Pulmonary artery endothelial cell (primary cell): Measurements from ENCODE around the gene MANF. TPM values are rescaled to one million over a fixed set of nuclear protein-coding genes. Genes with fewer than 3 reads are reported as not detected.
A peak's percentile ranks its signal among the peaks of the same experiment; 100 is the strongest.

Source experiments
- DNase-seq: peaks from one replicate; pipeline ENCODE4 v3.0.0-alpha.2; 2011; ENCODE audit warnings: low read depth, low spot score
- total RNA-seq: library from RNA; depleted of rRNA; stranded (reverse); fragments of >200 nt; gene quantifications from 2 replicates; pipeline ENCODE4 v1.2.3, GENCODE V29; 2014

The MANF gene
- total RNA-seq, 1 donor from 2014 or later: 107 TPM

DNA sequence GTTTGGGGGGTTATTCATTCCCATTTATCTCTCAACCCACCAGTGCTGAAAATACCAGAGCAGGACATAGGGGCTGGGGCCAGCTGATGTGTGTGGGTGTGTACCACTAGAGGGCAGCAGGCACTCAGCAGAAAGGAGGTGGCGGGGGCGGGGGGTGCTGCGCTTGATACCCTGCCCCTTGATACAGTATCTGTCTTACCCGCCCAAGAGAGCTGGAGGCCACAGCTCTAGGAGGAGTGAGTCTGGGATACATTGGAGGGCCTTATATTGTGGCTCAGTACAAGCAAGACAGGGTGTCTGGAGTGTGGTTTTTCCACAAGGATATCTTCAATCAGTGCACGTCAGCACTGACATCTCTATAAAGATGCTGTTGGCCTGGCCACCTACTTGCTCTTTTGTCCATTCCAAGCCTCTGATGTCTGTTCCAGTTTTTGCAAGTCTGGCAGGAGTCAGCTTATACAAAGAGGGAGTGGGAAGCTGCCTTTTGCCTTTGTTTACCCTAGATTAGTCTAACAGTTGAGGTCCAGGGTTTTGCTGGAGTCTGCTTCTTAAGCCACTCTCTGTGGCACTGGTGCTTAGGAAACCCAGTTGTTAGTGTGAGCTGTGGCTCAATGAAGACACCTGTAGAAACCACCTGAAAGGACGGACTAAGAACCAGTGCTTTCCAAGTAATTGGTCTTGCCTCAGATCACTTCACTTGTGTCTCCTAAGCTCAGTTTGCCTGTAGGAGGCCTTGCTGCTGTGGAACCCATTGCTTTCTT lies 4.5 kb downstream of the MANF start:
- DNase-seq: no peak

DNA sequence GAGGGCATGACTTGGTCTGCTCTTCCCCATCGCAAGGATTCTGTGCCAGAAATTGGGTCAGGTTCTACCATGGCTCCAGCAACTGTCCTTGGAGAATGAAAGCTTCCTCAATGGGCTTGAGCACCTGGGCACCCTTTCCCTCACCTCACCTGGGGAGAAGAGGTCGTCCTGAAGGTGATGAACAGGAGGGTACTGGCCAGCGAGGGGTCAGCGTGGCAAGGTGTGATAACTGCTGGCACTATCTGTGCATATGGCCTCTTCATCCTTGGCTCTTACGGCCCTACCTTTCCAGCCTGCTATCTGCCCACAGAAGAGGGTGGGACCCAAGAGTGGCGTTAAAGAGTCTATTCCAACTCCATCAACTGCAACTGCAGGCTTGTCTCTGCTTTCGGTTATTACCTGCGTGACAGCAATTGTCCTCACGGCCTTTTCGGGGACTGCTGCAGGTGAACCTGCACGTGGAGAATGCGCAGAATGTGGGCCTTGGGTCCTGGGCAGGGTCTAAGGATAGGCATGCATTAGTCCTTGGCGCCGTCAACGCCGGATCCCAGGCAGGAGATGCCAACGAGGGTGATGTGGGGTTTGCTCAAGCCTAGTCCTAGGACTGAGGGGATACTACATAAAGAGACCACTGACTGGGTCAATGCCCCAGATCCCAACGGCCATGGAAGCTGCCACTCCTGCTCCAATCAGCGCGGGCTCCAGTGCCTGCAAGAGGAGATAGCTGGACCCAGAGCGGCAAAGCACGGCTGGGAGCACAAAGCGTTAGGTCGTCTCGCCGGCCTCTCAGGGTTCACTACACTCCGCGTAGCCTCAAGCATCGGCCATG lies 5.4 kb downstream of the MANF start:
- DNase-seq: no peak

DNA sequence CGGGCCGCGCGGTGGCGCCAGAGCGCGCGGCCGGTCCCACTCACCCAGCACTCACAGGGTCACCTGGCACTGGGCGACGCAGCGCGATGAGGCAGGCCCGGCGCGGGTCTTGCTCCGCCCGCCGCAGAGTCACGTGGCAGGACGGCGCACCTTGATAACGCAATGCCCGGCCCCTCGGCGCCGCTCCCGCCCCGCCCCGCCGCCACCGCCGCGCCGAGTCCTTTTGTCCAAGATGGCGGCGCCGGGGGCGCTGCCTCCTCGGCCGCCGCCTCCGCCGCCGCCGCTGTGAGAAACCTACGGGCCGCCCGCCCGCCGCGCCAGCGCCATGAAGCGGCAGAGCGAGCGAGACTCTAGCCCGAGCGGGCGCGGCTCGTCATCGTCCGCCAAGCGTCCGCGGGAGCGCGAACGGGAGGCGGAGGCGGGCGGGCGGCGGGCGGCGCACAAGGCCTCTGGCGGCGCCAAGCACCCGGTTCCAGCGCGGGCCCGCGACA lies 6.0 kb downstream of the MANF start, which contains the start of gene RBM15B:
Gene RBM15B, plus strand, starts transcription at position 211 of the 491 bp plus-strand sequence. Its CDS starts 115 bp downstream, at position 326.
- DNase-seq: peak; percentile 88

DNA sequence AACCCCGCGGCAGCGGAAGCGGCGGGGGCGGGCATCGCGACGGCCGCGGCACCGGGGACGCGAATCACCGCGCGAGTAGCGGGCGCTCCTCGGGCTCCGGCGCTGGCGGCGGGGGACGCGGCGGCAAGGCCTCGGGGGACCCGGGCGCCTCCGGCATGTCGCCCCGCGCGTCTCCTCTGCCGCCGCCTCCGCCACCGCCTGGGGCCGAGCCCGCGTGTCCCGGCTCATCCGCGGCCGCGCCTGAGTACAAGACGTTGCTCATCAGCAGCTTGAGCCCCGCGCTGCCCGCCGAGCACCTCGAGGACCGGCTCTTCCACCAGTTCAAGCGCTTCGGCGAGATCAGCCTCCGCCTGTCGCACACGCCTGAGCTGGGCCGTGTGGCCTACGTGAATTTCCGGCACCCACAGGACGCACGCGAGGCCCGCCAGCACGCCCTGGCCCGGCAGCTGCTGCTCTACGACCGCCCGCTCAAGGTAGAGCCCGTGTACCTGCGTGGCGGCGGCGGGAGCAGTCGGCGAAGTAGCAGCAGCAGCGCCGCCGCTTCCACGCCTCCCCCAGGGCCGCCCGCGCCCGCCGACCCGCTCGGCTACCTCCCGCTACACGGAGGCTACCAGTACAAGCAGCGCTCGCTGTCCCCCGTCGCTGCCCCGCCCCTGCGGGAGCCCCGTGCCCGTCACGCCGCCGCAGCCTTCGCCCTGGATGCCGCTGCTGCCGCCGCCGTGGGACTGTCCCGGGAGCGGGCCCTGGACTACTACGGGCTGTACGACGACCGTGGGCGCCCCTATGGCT lies 6.7 kb downstream of the MANF start:
- DNase-seq: no peak

DNA sequence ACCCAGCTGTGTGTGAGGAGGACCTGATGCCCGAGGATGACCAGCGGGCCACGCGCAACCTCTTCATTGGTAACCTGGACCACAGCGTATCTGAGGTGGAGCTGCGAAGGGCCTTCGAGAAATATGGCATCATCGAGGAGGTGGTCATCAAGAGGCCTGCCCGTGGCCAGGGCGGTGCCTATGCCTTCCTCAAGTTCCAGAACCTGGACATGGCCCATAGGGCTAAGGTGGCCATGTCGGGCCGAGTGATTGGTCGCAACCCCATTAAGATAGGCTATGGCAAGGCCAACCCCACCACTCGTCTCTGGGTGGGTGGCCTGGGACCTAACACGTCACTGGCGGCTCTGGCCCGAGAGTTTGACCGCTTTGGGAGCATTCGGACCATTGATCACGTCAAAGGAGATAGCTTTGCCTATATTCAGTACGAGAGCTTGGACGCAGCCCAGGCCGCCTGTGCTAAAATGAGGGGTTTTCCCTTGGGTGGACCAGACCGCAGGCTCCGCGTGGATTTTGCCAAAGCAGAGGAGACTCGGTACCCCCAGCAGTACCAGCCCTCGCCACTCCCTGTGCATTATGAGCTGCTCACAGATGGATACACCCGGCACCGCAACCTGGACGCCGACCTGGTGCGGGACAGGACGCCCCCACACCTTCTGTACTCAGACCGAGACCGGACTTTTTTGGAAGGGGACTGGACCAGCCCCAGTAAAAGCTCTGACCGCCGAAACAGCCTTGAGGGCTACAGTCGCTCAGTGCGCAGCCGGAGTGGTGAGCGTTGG lies 7.5 kb downstream of the MANF start:
- DNase-seq: no peak

DNA sequence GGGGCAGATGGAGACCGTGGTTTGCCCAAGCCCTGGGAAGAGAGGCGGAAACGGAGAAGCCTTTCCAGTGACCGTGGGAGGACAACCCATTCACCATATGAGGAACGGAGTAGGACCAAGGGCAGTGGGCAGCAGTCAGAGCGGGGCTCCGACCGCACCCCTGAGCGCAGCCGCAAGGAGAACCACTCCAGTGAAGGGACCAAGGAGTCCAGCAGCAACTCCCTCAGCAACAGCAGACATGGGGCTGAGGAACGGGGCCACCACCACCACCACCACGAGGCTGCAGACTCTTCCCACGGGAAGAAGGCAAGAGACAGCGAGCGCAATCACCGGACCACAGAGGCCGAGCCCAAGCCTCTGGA lies 8.0 kb downstream of the MANF start:
- DNase-seq: no peak

DNA sequence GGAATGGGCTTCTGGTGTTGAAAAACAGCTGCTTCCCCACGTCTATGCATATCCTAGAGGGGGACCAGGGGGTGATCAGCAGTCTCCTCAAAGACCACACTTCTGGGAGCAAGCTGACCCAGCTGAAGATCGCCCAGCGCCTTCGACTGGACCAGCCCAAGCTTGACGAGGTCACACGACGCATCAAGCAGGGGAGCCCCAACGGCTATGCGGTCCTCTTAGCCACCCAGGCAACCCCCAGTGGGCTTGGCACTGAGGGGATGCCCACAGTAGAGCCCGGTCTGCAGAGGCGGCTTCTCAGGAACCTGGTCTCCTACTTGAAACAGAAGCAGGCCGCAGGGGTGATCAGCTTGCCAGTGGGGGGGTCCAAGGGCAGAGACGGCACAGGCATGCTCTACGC lies 8.5 kb downstream of the MANF start:
- DNase-seq: no peak

DNA sequence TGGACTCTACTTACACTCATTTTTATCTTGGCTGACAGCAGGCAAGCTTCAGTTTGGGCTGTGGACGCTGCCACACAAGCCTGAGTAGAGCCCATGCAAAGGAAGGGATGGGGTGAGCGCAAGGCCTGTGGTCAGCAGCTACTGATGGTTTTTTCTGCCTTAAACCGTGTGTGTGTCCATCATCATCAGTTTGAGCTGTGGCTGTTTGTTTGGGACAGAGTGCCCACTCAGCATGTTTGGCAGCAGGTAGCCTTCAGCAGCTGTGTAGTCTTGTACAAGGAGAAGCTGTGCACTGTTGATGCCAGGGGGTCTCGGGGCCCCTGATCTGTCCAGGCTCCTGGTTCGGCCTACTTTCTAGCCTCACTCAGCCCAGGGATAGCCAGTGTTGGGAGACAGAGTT lies 9.4 kb downstream of the MANF start:
- DNase-seq: no peak

DNA sequence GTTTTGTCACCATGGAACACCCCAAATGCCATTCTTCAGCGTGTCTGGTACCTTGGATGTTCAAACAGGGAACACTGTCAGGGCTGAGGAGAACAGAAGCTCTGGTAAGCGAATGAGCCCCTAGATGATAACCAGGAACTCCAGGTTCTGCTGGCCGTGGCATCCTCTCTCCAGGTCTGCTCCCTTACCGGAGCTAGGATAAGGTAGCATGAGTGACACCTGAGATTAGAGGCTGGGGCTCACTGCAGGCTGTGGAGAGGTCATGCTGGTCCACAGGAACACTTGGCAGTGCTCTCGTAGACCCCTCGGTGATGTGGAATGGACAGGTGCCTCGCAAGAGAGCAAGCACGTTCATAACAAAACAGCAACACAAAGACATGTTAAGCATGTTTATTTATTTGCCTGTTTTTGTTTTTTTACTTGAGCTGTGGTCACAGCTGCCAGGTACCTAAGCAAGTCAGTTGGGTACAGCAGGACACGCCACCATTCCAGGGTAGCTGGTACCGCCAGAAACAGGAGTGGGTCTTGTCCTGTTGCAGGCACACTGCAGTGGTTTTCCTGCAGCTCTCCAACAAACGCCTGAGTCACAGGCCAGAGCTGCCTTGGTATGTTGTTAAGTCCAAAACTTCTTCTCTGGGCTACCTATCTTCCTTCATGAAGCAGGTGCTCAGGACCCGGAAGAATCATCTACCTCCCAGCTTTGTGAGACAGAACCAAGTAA lies 10.6 kb downstream of the MANF start:
- no peak for DNase-seq

DNA sequence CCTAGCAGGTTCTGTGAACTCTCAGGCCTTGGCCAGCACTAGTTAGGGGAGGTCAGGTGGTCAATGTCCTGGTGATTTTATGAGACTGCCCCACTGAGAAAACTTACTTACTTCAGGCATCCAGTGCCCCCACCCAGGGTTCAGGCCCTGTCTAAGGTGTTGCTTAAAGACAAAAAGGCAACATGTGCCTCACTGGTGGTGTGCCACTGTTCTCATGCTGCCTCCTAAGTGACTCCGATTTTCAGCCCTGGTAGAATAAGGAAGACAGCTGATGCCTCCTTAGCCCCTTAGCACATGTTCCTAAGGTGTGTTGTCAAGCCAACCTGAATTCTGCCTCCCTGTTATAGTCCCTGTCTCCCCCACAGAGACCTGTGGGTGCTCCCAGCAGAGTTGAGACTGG lies 11.3 kb downstream of the MANF start:
- DNase-seq: no peak

DNA sequence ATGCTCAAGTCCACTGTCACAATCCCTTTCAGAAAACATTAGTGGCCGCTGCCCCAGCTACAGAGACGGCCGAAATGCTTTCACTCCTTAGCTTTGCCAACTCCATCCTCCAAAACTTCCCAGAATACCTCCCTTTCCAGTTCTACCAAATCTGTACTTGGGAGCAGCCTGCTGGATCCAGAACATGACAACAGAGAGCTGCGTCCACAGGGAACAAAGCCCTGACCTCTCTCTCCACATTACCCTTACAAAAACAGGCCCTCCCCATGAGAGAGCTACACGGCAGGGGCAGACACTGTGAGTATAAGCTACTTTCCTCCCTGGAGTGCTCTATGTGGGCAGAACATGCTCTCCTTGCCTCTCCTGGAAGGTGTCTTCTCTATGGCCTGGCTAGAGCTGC lies 12.3 kb downstream of the MANF start:
- DNase-seq: no peak

DNA sequence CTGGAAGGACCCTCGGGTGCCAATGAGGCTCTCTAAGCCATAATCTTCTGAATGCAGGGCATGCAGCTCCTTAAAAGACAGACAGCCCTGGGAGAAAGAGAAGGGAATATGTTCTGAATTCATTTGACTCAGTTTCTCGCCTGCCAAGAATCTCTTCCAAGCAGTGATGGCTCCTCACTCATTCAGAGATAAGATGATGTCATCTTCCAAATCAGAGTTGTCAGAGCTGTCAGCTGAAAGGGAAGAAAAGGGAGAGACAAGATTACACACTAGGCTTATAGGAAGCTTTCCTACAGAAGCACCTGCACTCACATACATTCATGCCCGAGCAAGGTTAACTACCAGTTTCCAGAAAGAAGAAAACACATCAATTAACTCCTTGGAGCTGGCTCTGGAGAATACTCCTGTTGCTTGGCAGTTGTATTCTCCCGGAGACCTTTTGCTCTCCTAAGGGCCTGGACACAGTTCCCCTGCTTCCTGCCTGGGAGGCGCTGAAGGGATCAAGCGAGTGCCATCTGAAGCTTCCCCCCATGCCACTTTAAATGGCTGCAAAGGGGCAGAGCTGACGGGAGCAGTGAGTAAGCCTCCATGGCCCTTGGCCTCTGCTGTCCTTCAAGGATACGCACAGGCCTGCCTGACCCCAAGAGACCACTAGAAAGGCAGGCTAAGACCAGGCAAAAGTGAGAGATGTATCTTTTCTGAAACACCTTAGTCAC lies 13.7 kb downstream of the MANF start:
- no peak for DNase-seq

DNA sequence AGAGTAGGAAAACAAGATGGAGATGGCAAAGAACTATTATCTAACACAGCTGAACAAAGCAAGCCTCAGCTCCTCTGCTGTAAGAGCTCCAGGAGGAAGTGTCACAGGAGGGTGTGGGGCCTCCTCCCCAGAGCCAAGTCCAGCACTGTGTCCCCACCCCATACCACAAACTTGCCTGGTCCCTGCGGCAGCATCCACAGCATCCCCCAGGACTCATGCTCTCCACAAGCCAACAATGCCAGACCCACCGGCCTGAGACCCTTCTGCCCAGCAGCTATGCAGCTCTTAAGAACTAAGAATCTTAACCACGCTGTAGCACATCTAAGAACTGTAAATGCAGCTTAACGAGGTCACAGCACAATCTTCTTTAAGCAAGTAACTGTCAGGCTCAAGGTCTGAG lies 15.1 kb downstream of the MANF start:
- no peak for DNase-seq

DNA sequence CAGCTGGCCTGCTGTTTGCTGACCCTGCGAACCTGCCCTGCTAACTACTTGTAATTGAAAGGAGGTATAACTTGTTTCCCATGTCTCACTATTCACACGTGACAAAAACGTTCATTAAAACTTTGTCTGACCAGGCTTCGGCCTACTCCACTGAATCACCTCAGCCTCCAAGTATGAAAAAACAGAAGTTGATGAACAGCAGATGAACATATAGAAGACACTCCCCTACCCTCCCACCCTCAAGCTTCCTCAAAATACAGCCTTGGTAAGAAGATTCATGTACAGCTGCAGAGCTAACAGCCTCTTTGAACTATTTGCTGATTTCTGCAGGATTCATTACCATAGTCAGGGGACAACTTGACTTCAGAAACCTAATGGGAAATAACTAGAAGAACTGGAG lies 16.6 kb downstream of the MANF start:
- no peak for DNase-seq

DNA sequence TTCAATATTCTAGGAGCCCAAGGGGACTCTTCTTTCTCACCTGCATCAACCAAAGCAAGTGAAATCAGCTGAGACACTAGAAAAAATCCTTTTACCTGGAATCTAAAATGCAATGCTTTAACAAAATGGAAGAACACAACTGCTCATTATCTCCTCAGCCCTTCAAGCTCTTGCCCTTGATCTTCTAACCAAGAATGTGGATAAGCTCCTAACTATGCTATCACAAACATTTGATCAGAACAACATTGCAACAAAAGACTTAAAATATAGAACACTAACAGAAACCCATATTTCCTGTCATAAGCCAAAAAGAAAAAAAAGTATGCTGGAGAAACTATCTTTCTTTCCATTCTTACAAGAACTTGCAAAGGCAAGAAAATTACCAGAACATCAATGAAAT lies 18.6 kb downstream of the MANF start:
- DNase-seq: no peak

DNA sequence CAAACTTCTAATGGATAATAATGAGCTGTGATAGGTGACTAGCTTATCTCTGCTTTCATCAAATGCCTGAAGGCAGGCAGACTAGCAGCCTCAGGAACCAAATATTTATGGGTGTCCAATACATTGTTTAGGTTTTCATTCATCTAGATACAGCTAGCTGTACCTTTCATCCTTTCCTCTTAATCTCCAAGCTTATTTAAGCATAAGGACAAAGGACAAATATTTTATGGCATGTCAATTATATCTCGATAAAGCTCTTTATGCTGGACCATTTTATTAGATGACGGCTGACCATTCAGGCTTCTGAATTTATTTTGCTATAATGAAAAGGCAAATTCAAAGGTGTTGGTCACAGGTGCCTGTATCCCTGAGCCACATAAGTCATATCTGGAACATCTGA lies 22.9 kb downstream of the MANF start:
- DNase-seq: no peak

DNA sequence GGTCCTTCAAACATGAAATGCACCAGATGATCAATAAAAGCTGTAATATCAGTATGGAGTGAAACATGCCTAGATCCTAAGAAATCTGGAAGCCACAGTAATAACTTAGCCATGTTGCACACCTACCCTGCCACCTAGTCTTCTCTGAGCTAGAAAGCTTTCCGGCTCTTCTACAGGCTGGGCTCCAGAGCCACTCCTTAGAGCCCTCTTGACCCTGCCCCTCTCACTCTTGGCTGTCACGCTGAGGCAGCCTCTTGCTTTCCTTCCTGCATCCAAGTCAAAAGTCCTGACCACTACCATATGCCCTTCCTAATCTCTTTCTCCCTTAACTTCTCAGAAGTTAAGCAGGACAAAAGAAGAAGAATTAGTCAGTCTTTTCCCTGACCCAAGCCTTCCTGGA lies 23.7 kb downstream of the MANF start:
- DNase-seq: no peak

DNA sequence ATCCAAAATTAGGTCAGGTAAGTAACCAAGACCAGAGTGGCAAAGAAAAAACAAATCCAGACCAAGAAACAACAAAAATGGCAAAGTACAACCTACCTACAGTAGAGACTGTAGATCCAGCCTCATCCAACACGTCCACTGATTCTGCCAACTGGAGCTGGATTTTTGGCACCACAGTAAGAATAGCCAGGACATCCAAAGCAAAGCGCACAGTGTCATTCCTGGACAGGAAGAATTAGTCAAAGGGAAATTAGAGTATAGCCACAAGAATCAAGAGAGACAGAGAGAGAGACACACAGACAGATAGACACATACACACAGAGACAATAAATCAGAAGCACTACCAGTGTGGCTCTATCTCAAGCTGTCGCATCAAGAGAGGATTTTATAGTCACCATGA lies 37.1 kb downstream of the MANF start:
- DNase-seq: no peak

DNA sequence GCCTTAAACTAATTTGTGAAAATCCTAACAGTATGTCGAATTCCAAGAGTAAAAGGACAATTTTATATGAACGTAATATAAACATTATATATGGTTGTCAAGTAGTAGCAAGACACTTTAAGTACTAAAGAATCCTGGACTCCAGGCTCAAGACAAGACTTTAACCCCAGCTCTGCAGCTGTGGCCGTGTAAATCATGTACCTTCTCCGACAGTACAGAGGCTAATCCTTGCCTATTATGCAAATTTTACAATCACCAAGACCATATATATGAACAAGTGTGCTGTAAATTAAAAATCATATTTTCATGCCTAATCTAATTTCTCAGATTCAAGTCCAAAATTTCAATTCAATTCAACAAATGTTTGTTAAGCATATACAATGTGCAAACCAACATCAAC lies 41.8 kb downstream of the MANF start:
- no peak for DNase-seq

DNA sequence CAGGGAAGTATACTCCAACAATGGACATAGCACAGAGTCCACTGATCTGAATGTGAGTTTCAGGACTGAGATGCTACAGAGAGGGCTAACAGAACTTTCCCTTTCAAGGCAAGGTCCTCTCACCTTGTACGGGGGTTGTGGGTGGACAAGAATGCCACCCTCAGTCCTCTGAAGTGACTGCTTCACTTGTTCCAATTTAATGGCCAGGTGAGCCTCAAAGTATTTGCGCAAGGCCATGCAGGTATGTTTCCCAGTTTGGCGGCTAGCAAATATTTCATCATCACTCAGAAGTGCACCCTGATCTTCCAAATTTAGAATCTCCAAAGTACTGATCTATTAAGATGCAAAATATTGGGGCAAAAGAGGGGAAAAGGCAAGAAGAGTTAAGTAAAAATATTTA lies 44.0 kb downstream of the MANF start:
- DNase-seq: no peak
